ENCODE results near the gene RNF40.

Gene RNF40

GRCh38 chr16:30740364-30741251 is 21.5 kb upstream of the RNF40 start:
- no peak for DNase-seq (ENCODE audit: low read depth)

DNA sequence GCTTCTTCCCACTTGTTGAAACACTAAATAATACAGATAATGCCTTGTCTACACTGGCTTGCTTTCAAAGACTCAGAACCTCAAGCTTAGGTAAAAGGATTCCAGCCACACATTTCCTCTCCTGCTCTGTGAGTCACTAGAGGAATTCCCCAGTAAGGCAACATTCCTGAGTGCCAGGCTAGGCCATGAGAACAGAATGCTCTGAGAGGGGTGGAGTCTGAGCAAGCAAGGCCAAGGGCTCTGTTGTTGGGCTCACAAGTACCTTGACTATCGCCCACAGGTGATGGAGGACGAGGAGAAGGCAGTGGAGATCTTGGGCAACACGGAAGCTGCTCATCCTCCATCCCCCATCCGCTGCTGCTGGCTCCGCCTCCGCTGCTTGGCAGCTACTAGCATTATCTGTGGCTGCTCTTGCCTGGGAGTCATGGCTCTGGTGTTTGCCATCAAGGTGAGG is 20.6 kb upstream of the RNF40 start:
- no peak for DNase-seq (ENCODE audit: low read depth)

GRCh38 chr16:30743716-30744115 is 18.4 kb upstream of the RNF40 start:
- DNase-seq (ENCODE audit: low read depth), result no peak

- DNase-seq (ENCODE audit: low read depth), result no peak
Observed at GRCh38 chr16:30744183-30744582, 17.9 kb upstream of the RNF40 start.

DNA sequence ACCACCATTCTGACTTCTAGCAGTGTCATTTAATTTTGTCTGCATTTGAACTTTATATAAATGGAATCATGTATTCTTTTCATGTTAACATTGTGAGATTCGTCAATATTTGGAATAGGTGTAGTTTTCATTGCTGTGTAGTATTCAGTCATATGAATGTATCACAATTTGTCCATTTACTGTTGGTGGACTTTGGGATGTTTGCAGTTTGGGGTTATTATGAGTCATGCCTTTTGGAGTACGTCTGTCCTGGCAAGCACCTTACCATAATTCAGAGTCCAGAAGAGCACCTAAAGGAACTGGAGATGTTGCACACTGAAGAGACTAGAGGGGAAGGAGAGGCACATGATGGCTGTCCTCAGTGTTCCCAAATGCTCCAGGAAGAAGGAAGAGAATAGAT is 17.0 kb upstream of the RNF40 start:
- no peak for DNase-seq (ENCODE audit: low read depth)

GRCh38 chr16:30746638-30747175 is 15.4 kb upstream of the RNF40 start:
- no peak for DNase-seq (ENCODE audit: low read depth)

DNA sequence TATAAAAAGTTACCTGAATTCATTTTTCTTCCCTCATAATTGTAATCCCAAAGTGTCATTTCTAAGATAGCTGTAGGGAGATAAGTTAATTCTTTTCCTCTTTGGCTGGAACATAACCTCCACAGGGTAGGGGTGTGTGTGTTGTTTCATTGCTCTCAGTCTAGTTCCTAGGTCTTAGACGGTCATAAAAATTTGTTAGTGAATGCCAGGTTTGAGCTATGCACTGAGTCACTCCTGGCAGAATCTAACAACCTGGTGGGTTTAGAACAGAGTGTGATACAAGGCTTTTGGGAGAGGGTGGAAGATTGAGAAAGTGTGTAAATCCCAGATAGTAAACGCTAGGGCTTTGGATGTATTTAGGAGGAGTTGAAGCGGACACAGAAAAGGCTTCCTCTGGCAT is 14.8 kb upstream of the RNF40 start:
- DNase-seq (ENCODE audit: low read depth), result no peak

DNA sequence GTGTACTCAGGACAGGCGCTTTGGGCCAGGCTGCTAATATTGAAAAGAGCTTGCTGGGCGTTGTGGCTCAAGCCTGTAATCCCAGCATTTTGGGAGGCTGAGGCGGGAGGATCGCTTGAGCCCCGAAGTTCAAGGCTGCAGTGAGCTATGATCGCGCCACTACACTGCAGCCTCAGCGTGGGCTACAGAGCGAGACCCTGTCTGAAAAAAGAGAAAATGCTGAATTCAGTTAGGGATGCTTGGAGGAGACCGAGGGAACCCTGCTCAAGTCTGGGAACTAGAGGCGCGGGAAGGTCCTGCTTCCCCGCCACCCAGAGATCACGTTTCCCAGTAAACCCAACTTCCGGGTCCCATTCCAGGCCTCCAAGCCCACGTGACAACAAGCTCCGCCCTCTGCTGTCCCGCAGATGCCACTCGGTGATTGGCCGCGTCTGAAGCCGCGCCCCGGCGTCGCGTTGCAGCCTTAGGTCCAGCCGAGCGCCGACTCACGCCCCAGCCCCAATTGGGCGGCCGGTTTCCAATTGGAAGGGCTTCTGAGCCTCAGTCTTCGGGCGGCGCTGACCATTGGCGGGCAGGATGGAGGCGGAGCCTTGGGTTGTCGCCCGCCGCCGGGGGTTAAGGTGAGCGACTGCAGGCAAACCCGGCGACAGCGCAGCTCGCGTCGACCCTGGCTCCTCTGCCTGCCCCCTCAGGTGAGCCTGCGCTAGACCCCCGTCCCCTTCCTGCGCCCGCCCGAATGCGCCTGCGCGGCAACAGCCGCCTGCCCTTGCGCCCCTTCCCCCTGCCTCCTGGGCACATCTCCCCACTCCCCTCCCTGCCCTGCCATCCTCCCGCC is 14.1 kb upstream of the RNF40 start, which contains the start of gene PHKG2:
Gene PHKG2, plus strand, starts transcription at position 627 of the 835 bp plus-strand sequence. CDS start 396 bp downstream, outside the sequence.
- DNase-seq (ENCODE audit: low read depth), result peak; percentile 94

DNA sequence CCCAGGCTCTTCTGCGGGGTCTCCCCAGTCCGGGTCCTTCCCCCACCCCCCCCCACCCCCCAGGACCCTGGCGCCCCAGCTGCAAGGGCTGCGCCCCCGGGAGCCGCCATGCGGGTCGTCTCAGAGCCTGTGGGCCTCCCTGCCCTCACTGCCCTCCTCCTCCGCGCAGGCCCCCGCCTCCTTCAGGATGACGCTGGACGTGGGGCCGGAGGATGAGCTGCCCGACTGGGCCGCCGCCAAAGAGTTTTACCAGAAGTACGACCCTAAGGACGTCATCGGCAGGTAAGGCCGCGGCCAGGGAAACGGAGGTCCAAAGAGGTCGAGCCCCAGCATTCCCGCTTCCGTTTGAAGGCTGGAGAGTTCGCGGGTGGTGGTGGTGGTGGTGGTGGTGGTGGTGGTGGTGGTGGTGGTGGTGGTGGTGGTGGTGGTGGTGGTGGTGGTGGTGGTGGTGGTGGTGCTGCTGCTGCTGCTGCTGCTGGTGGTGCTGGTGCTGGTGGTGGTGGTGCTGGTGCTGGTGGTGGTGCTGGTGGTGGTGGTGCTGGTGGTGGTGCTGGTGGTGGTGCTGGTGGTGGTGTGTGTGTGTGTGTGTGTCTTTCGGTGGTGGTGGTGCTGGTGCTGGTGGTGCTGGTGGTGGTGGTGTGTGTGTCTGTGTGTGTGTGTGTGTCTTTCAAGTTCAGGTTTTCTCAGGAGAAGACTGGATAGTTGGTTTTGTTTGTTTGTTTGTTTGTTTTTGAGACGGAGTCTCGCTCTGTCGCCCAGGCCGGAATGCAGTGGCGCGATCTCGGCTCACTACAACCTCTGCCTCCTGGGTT is 13.3 kb upstream of the RNF40 start:
- DNase-seq (ENCODE audit: low read depth), result no peak

GRCh38 chr16:30750201-30750600 is 11.9 kb upstream of the RNF40 start:
- no peak for DNase-seq (ENCODE audit: low read depth)

- DNase-seq (ENCODE audit: low read depth), result no peak
Observed at GRCh38 chr16:30750876-30751465, 11.2 kb upstream of the RNF40 start.

DNA sequence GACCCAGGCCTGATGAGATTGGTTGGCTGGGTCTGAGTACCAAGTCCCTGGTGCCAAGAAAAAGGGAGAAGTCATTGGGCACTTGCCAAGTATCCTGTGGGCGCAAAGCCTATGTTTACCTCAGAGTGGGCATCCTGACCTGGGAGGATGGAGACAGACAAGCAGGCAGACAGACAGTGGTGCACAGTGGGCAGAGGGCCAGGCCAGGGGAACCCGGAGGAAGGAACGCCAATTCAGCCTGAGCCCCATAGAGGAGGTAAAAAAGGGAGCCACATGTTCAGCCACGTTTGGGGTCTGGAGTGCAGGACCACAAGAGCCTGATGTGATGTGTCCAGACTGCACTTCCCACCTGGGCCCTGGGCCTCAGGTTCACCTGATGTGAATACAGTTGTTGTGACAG is 8.5 kb upstream of the RNF40 start:
- DNase-seq (ENCODE audit: low read depth), result no peak

GRCh38 chr16:30755955-30756780 is 6.0 kb upstream of the RNF40 start:
- DNase-seq (ENCODE audit: low read depth), result no peak

DNA sequence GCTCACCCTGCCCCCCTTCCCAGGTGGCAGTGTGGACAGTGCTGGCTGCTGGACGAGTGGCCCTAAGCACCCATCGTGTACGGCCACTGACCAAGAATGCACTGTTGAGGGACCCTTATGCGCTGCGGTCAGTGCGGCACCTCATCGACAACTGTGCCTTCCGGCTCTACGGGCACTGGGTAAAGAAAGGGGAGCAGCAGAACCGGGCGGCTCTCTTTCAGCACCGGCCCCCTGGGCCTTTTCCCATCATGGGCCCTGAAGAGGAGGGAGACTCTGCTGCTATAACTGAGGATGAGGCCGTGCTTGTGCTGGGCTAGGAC is 5.4 kb upstream of the RNF40 start:
- no peak for DNase-seq (ENCODE audit: low read depth)

GRCh38 chr16:30757316-30757715 is 4.8 kb upstream of the RNF40 start:
- DNase-seq (ENCODE audit: low read depth), result no peak

DNA sequence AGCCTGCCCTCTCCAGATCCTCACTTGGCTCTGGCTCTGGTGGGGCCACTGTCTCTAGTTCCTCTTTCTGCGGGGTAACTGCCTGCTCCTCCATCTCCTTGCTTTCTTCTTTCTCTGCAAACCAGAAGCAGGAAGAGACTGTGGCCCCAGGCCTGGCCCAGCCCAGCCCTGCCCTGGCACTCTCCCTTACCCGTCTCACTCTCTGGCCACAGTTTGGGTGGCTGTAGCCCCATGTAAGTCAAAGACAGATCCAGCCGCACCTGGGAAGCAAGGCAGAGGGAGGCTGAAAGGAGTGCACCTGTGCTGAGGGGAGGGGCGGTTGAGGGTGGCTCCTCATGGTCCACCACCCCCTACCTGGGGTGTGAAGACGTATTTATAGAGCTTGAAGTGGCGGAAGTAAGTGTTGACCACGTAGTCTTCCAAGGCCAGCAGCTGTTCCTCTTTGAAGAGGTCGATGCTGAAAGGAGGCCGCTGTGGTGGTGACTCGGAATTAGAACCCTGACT is 3.1 kb upstream of the RNF40 start:
- DNase-seq (ENCODE audit: low read depth), result no peak

DNA sequence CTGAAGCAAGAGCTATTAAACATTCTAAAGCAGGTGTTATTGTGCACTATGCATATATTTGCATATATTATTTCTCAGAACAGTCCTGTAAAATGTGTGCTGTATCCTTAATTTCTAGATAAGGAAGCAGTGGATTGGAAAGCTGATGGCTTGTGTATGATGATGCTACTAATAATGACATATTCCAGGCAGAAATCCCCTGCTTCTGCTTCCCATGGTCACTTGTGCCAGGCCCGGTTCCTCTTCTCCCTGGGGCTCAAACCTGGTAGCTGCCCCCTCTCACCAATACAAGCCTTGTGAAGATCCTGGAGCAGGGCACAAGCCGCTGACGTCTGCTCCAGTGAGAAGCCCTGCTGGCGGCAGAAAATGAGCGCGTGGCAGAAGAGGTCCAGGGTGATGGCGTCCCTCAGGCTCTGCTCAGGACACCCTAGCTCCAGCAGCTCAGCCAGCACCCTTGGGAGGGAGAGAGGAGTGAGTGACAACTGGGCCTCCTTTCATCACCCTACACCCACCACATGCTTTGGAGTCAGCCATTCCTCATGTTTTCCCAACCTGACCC is 2.0 kb upstream of the RNF40 start:
- no peak for DNase-seq (ENCODE audit: low read depth)

DNA sequence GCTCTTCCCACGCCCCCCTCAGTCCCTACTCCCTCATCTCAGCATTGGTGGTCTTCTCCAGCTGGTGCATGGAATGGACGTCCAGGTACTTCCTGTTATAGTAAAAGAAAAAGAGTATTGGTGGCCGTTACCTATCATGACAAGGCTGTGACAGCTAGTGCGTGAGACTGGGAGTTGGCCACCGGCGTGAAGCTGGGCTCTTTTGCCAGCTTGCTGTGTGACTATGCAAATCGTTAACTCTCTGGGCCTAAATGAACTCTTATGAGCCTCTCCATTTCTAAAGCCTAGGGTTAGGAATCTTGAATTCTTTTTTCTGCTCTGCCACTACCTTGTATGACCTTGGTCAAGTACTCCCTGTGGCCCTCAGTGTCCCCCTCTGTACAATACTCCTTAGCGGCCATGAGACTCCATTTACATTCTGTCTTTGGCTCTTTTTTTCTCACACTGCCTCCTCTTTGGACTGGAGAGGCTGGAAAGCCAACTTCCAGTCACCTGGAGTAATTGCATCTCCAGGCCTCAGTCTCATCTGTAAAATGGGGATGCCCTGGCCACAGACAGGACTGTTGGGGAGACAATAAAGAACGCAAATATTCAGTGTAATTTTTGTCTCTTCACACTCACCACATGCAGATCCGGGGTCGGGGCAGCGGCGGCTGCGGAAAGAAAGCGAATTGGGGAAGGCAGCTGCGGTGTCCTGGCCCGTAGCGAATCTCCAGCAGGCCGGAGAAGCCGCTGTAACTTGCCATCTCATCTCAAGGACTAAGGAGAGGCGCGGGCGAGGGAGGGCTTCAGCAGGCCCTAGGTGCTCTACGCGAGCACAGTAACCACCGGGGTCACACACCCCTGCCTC is 1.3 kb upstream of the RNF40 start:
- DNase-seq (ENCODE audit: low read depth), result no peak

GRCh38 chr16:30761427-30761927 is 645 bp upstream of the RNF40 start:
- DNase-seq (ENCODE audit: low read depth), result no peak

Data from stimulated activated CD8-positive, alpha-beta memory T cell treated with anti-CD3 and anti-CD28 coated beads, Interleukin-7, amount 100 ng/mL, for 24 hours (primary cell).